ENCODE data around the gene KLF3.
"Not testable (repeated sequence)": the region's sequence is repeated elsewhere in the genome, so short reads cannot be mapped to it uniquely, and the experiment has no call there.

KLF3 gene

DNA sequence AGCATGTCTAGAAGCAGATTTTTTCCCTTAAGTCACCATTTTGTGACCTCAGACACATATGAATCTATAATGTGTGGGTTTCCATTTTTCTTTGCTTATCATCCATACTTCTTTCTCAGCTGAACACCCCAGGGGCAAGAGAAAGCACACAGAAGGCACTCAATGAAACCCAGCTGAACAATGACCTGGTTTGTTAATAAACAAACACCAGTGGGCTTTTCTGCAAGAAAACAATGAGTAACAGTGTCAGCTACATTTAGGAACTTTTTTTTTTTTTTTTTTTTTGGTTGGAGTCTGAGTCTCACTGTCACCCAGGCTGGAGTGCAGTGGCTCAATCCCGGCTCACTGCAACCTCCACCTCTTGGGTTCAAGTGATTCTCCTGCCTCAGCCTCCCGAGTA lies 40.7 kb upstream of the KLF3 start:
- no peak overlapping the region for H3K4me3 ChIP-seq (ENCODE audit: low read length)
- H3K36me3 ChIP-seq (ENCODE audit: control insufficient read depth, insufficient read depth, low read length) = no peaks in the 10 kb centered on the region
- H3K4me1 ChIP-seq (ENCODE audit: control insufficient read depth, insufficient read depth, low read length) = no peaks in the 10 kb centered on the region
- no peak for DNase-seq (ENCODE audit: low read depth, low spot score)
- WGBS (ENCODE audit: insufficient coverage, insufficient read length) = no CpG with 5 or more reads among the region's 2 CpGs
- no peaks in the 10 kb centered on the region for H3K9me3 ChIP-seq (ENCODE audit: control insufficient read depth, insufficient read depth, low read length)
- no peak overlapping the region for H3K27ac ChIP-seq (ENCODE audit: low read length)
- H3K27me3 ChIP-seq (ENCODE audit: control insufficient read depth, insufficient read depth, low read length) = no peaks in the 10 kb centered on the region

DNA sequence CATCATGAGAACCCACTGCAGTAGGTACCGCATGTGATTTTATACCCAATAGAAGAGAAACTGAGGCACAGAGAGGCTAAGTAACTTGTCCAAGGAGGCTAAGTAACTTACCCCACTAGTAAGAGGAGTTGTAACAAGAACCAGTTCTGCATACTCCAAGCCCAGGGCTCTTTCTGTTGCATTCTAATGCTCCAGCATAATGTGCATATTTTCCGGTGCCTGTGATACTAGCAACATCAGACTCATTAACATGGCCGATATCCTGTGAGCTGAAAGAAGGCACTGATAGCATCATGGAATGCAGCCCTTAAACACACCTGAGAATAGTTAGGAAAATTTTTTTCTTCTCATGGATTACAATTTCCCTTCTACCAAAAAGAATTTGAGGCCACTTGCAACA lies 39.7 kb upstream of the KLF3 start:
- Histone ChIP-seq H3K36me3 (ENCODE audit: control insufficient read depth, insufficient read depth, low read length) (no peaks in the 10 kb centered on the region), H3K4me1 (ENCODE audit: control insufficient read depth, insufficient read depth, low read length) (no peaks in the 10 kb centered on the region), H3K27me3 (ENCODE audit: control insufficient read depth, insufficient read depth, low read length) (no peaks in the 10 kb centered on the region), H3K9me3 (ENCODE audit: control insufficient read depth, insufficient read depth, low read length) (no peaks in the 10 kb centered on the region), H3K4me3 (ENCODE audit: low read length) (no peak overlapping the region), H3K27ac (ENCODE audit: low read length) (no peak overlapping the region)
- DNase-seq (ENCODE audit: low read depth, low spot score) = no peak
- WGBS (ENCODE audit: insufficient coverage, insufficient read length) = no CpG with 5 or more reads among the region's 3 CpGs

DNA sequence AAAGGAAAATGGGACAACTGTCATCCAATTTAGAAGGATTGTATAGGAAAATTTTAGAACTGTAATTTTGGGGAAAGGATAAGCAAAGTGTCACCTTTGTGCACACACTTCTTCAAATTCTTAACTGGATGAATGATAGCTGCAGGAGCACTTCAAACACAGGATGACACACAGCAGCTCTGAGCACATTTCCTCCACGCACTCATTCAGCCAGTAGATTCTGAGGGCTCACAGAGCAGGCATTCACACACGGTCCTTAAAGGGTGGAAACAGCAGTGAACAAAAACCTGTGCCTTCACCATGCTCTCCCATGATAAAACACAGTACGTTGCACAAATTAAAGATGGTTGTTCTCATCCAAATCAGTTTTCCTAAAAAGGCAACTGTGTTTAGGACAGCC lies 38.5 kb upstream of the KLF3 start:
- Histone ChIP-seq H3K27me3 (ENCODE audit: control insufficient read depth, insufficient read depth, low read length) (no peaks in the 10 kb centered on the region), H3K36me3 (ENCODE audit: control insufficient read depth, insufficient read depth, low read length) (no peaks in the 10 kb centered on the region), H3K4me1 (ENCODE audit: control insufficient read depth, insufficient read depth, low read length) (no peaks in the 10 kb centered on the region), H3K27ac (ENCODE audit: low read length) (no peak overlapping the region), H3K9me3 (ENCODE audit: control insufficient read depth, insufficient read depth, low read length) (no peaks in the 10 kb centered on the region), H3K4me3 (ENCODE audit: low read length) (no peak overlapping the region)
- WGBS (ENCODE audit: insufficient coverage, insufficient read length) = no CpG with 5 or more reads among the region's 3 CpGs
- no peak for DNase-seq (ENCODE audit: low read depth, low spot score)

DNA sequence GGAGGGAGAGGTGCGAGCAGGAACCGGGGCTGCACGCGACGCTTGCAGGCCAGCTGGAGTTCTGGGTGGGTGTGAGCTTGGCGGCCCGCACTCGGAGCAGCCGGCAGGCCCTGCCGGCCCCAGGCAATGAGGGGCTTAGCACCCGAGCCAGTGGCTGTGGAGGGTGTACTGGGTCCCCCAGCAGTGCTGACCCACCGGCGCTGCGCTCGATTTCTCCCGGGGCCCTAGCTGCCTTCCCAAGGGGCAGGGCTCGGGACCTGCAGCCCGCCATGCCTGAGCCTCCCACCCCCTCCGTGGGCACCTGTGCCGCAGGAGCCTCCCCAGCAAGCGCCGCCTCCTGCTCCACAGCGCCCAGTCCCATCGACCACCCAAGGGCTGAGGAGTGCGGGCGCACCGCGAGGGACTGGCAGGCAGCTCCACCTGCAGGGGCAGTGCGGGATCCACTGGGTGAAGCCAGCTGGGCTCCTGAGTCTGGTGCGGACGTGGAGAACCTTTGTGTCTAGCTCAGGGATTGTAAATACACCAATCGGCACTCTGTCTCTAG lies 37.0 kb upstream of the KLF3 start:
- not testable (repeated sequence) for H3K4me3 ChIP-seq (ENCODE audit: low read length); H3K27ac ChIP-seq (ENCODE audit: low read length); H3K36me3 ChIP-seq (ENCODE audit: control insufficient read depth, insufficient read depth, low read length); H3K4me1 ChIP-seq (ENCODE audit: control insufficient read depth, insufficient read depth, low read length); H3K27me3 ChIP-seq (ENCODE audit: control insufficient read depth, insufficient read depth, low read length); DNase-seq (ENCODE audit: low read depth, low spot score); H3K9me3 ChIP-seq (ENCODE audit: control insufficient read depth, insufficient read depth, low read length)
- WGBS (ENCODE audit: insufficient coverage, insufficient read length) = no CpG with 5 or more reads among the region's 32 CpGs

DNA sequence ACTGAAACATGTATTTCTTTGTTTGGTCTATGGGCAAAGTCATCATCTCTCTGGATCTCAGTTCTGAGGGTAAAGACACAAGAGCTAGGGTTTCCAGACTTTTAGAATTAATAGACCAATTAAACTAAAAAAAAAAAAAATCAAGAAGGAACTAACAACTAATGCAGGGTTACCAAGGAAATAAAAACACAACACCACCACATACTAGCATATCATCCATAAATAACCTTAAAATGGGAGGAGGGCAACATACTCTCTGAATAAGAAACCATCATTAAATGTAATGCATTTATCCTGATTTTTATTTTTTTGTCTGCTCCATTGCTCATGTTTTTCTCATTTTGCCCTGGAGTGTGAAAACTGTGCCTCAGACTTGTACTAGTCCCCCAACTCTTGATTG lies 33.5 kb upstream of the KLF3 start:
- DNase-seq (ENCODE audit: low read depth, low spot score) = no peak
- Histone ChIP-seq H3K27ac (ENCODE audit: low read length) (no peak overlapping the region), H3K9me3 (ENCODE audit: control insufficient read depth, insufficient read depth, low read length) (no peaks in the 10 kb centered on the region), H3K36me3 (ENCODE audit: control insufficient read depth, insufficient read depth, low read length) (no peaks in the 10 kb centered on the region), H3K4me3 (ENCODE audit: low read length) (no peak overlapping the region), H3K27me3 (ENCODE audit: control insufficient read depth, insufficient read depth, low read length) (no peaks in the 10 kb centered on the region), H3K4me1 (ENCODE audit: control insufficient read depth, insufficient read depth, low read length) (0 out of 2 replicates have a peak, but pooled peaks cover 1% of the 10 kb centered on the region)

DNA sequence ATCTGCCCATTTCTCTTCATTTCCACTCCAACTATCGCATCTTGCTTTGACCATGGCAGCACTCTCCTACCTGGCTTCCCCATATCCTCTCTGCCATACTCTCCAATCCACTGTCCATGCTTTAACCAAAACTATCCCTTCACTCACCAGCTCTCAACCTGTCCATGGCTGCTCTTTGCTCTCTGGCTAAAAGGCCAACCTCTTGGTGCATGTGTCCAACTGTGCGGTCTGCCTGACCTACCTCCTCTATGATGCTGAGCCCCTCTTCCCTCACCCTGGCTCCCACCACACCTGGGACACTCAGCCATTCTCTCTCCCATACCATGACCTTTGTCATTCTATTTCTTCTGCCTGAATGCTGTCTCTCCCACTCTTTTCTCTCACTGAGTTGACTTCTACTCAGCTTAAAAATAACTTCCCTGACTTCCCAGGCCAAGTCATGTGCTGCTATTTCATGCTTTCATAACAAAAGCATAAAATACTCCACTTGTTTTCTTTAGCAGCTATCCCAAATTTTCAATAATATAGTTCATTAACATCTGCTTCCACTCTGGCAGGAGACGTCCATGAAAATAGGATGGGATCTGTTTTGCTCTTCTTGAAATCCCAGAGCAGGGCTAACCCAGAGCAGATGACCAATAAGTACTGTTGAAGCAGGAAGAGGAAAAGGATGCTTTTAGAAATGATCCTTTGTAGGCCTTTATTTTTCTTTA lies 29.8 kb upstream of the KLF3 start:
- no peak overlapping the region for H3K4me3 ChIP-seq (ENCODE audit: low read length)
- no peaks in the 10 kb centered on the region for H3K9me3 ChIP-seq (ENCODE audit: control insufficient read depth, insufficient read depth, low read length)
- H3K36me3 ChIP-seq (ENCODE audit: control insufficient read depth, insufficient read depth, low read length) = no peaks in the 10 kb centered on the region
- DNase-seq (ENCODE audit: low read depth, low spot score) = no peak
- WGBS (ENCODE audit: insufficient coverage, insufficient read length) = 100% methylated on average over 1 of the region's 3 CpGs
- H3K27me3 ChIP-seq (ENCODE audit: control insufficient read depth, insufficient read depth, low read length) = no peaks in the 10 kb centered on the region
- H3K4me1 ChIP-seq (ENCODE audit: control insufficient read depth, insufficient read depth, low read length) = 0 out of 2 replicates have a peak, but pooled peaks cover 1% of the 10 kb centered on the region
- no peak overlapping the region for H3K27ac ChIP-seq (ENCODE audit: low read length)

DNA sequence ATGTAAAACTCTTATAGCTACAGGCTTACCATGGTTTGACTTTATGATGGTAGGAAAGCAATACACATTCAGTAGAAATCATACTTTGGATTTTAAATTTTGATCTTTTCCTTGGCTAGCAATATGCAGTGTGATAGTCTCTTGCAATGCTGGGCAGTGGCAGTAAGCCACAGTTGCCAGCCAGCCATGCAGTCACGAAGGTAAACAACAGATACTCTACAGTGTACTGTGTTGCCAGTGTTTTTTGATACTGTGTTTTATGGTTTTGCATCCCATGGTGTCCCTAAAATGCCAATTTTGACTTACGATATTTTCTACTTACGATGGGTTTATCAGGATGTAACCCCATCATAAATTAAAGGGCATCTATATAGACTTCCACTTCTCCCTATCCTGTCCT lies 24.8 kb upstream of the KLF3 start:
- Histone ChIP-seq H3K36me3 (ENCODE audit: control insufficient read depth, insufficient read depth, low read length) (no peaks in the 10 kb centered on the region), H3K4me3 (ENCODE audit: low read length) (no peak overlapping the region), H3K4me1 (ENCODE audit: control insufficient read depth, insufficient read depth, low read length) (no peaks in the 10 kb centered on the region), H3K27ac (ENCODE audit: low read length) (no peak overlapping the region), H3K27me3 (ENCODE audit: control insufficient read depth, insufficient read depth, low read length) (no peaks in the 10 kb centered on the region), H3K9me3 (ENCODE audit: control insufficient read depth, insufficient read depth, low read length) (no peaks in the 10 kb centered on the region)
- no CpG with 5 or more reads among the region's 3 CpGs for WGBS (ENCODE audit: insufficient coverage, insufficient read length)
- DNase-seq (ENCODE audit: low read depth, low spot score) = no peak

DNA sequence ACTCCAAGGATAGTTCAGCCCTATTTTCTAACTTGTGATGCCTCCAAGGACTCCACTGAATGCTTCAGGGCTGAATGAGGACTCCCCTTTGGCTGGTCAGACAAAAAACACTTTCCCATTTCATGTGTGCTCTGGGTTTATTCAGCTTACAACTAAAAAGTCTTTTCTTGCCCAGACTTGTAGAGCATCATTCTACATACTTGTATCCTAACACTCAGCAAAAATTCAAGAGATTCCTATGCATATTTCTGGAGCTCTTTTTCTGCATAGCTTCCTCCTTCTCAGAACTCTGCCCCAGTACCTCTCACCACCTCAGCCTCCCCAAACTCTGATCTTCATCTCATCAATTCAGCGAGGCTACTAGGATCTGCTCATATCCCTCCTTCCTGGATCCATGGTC lies 22.2 kb upstream of the KLF3 start:
- WGBS (ENCODE audit: insufficient coverage, insufficient read length) = no CpG with 5 or more reads among the region's 1 CpG
- no peak for DNase-seq (ENCODE audit: low read depth, low spot score)
- Histone ChIP-seq H3K27ac (ENCODE audit: low read length) (no peak overlapping the region), H3K4me3 (ENCODE audit: low read length) (no peak overlapping the region), H3K4me1 (ENCODE audit: control insufficient read depth, insufficient read depth, low read length) (no peaks in the 10 kb centered on the region), H3K36me3 (ENCODE audit: control insufficient read depth, insufficient read depth, low read length) (no peaks in the 10 kb centered on the region), H3K27me3 (ENCODE audit: control insufficient read depth, insufficient read depth, low read length) (no peaks in the 10 kb centered on the region), H3K9me3 (ENCODE audit: control insufficient read depth, insufficient read depth, low read length) (no peaks in the 10 kb centered on the region)

DNA sequence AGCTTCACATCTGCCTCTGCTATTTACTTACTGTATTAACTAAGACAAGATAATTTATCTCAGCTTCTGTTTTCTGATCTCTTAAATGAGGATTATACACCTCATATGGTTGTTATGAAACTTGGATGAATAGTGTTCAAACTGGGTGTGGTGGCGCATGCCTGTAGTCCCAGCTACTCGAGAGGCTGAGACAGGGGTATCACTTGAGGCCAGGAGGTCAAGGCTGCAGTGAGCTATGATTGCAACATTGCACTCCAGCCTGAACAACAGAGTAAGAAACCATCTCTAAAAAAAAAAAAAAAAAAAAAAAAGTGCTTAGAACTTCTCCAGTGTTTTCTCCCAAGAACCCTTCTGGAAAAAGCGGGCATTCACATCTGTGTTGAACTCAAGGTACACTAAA lies 19.8 kb upstream of the KLF3 start:
- H3K9me3 ChIP-seq (ENCODE audit: control insufficient read depth, insufficient read depth, low read length) = no peaks in the 10 kb centered on the region
- WGBS (ENCODE audit: insufficient coverage, insufficient read length) = no CpG with 5 or more reads among the region's 3 CpGs

DNA sequence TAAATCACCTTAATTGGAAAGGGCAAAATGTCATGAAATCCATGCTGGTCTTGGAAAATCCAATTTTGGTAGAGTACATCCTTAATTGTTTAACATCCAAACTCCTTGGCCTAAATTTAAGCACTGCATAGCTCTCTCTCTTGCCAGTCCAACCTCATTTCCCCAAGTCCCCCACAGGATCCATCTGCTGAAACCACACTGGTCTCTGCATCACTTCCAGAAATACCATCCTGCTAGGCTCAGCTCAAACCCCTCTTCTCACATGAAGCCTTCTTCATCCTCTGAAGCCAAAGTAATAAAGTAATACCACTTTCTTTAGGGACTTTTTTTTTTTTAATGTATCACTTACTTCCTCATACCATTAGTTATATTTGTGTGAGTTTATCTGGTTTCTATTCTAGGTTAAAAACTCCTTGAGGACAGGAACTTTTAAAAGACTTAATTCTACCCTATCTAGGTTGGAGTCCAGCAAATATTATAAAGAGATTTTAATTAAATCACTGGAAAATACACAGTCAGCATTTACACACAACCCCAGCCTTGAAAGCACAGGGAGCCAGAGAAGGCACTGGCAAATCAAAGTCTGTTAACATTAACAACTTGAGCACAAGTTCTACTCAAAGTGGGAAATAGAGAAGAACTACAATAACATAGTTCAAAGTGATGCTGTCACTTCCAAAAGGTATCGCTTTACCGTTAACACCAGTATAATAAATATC lies 16.7 kb upstream of the KLF3 start:
- Histone ChIP-seq H3K4me3 (ENCODE audit: low read length) (no peak overlapping the region), H3K36me3 (ENCODE audit: control insufficient read depth, insufficient read depth, low read length) (no peaks in the 10 kb centered on the region)

More for the DNA sequence above, 19.8 kb upstream of the KLF3 start:
- H3K4me1 ChIP-seq (ENCODE audit: control insufficient read depth, insufficient read depth, low read length) = no peaks in the 10 kb centered on the region
- H3K27me3 ChIP-seq (ENCODE audit: control insufficient read depth, insufficient read depth, low read length) = no peaks in the 10 kb centered on the region
- no peaks in the 10 kb centered on the region for H3K36me3 ChIP-seq (ENCODE audit: control insufficient read depth, insufficient read depth, low read length)
- no peak overlapping the region for H3K27ac ChIP-seq (ENCODE audit: low read length)
- DNase-seq (ENCODE audit: low read depth, low spot score) = no peak
- no peak overlapping the region for H3K4me3 ChIP-seq (ENCODE audit: low read length)

More for the DNA sequence above, 16.7 kb upstream of the KLF3 start:
- DNase-seq (ENCODE audit: low read depth, low spot score) = no peak
- H3K4me1 ChIP-seq (ENCODE audit: control insufficient read depth, insufficient read depth, low read length) = no peaks in the 10 kb centered on the region
- H3K9me3 ChIP-seq (ENCODE audit: control insufficient read depth, insufficient read depth, low read length) = no peaks in the 10 kb centered on the region
- no peak overlapping the region for H3K27ac ChIP-seq (ENCODE audit: low read length)
- WGBS (ENCODE audit: insufficient coverage, insufficient read length) = no CpG with 5 or more reads among the region's 2 CpGs
- H3K27me3 ChIP-seq (ENCODE audit: control insufficient read depth, insufficient read depth, low read length) = no peaks in the 10 kb centered on the region

Measured in iPS DF 6.9 (cell line).